HG03442 (cell line): ENCODE data around the gene FOXP3.

Experiments used
- ATAC-seq: cut with Tn5 transposase; IDR thresholded peaks from one replicate; pipeline ENCODE4 v1.9.1; 2021; ENCODE audit warnings: mild to moderate bottlenecking, moderate library complexity; ENCODE audit not compliant: unreplicated experiment

FOXP3 gene

GRCh38 chrX:49221868-49222267 is 42.6 kb downstream of the FOXP3 start:
- no peak for ATAC-seq

DNA sequence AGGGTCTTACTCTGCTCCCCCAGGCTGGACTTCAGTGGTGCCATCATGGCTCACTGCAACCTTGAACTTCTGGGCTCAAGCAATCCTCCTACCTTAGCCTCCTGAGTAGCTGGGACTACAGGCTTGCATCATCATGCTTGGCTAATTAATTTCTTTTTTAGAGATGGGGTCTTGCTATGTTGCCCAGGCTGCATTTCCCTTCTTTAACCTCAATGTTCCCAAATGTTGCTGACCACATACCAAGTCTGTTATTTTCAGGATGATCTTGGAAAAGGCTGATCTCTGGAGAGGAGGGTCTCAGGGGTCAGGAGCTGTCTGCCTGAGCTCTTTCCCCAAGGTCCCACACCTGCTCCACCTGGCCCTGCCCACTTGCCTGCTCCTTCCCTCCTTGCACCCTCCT is 44.4 kb downstream of the FOXP3 start:
- no peak for ATAC-seq

DNA sequence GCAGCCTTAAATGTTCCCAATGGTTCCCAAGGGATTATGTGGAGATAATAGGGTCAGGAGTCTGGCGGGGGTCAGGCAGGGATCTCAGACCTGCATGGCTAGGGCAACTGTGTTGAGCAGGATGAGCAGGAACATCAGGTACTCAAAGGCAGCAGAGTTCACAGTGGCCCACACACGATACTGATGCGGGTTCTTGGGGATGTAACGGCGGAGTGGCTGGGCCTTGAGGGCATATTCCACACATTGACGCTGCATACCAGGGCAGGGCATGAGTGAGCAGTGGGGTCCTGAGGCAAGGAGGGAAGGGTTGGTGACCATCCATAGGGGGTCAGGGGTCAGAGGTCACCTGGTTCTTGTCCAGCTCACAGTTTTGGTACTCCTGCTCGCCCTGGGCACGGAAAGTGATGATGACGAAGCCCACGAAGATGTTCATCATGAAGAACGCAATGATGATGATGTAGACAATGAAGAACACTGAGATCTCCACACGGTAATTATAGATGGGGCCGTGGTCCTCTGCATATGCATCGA is 49.4 kb downstream of the FOXP3 start:
- no peak for ATAC-seq

DNA sequence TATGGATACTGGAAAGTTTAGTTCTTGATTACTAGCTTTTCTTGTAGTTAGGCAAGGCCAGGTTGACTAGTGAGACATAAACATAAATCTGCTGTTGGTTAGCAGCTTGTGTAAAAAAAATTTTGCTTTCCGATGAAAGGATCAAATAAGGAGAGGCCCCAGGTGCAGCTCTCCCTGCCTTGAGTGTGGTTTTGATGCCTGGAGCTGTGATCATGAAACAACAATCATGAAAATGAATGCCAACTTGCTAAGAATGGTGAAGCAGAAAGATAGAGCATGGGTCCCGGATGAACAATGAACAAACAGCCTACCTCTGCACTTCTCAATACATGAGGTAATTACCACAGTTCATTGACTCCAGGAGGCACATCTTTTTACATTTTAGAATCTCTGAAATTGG is 50.1 kb downstream of the FOXP3 start:
- no peak for ATAC-seq

DNA sequence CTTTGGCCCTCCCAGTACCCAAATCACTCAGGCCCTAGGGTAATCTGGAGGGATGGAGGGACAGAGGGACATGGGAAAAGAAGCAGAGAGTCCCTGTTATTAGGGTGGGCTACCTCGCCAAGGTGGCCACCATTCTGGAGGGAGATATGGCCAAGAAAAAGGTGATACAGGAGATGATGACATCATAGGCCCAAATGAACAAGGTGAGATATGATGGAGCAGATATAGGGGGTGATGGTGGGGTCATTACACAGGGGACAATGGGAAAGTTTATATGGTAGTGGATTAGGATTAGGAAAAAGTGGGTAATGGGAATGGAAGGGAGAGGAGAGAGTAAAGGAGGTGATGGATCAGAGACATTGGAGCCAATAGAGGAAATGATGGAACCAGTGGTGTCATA is 51.6 kb downstream of the FOXP3 start:
- ATAC-seq: no peak

DNA sequence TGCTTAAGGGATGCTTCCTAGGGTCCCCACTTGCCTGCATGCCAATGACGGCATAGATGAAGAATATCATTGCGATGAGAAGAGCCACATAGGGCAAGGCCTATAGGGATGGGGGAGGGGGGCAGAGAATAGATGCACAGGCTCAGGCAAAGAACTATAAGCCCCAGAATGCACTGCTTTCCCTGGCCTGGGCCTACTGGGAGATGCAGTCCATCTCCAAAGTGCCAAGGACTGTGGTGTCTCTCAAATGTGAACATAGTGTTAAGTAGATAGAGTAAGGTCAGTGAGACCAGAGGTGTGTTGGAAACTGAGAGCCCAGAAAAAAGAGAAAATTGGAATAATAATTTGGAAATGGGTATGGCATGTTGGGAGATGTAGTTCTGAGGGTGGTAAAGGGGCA is 52.3 kb downstream of the FOXP3 start:
- no peak for ATAC-seq

GRCh38 chrX:49211074-49211473 is 53.4 kb downstream of the FOXP3 start:
- no peak for ATAC-seq

GRCh38 chrX:49210406-49210805 is 54.1 kb downstream of the FOXP3 start:
- no peak for ATAC-seq

DNA sequence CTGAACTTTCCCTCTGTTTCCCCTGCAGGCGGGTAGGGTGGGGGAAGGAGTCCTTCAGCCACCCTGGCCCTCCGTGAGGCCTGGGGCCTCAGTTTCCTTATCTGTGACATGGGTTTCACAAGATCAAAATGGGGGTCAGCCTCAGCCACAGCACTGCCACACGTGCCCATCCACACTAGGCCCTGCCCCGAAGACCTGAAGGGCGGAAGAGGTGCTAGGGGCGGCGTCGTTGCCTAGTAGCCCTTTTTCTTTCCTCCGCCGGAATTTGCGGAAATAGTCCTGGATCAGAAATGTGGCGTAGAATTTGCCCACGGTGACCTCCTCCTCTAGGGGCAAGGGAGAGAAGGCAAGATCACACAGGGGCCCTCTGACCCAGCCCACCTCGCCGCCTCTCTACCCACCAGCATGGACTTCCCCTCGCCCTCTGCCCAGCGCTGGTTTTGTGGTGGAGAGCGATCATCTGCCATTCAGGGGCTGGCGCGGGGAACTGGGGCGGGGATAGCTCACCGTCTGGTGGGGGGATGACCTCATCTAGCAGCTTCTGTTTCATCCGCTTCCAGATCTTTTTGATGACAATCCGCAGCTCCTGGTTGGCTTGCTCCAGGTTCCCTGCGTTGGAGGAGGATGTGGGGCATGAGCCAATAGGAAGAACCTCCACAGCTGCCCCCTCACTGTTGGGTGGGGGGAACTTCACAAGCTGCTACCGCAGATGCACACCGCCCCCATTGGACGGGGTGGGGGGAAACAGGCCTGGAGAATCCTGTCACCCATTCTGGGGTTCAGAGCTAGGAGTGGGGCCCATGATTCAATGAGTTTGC is 54.9 kb downstream of the FOXP3 start:
- no peak for ATAC-seq

- no peak for ATAC-seq
Observed at GRCh38 chrX:49208399-49208798, 56.1 kb downstream of the FOXP3 start.

DNA sequence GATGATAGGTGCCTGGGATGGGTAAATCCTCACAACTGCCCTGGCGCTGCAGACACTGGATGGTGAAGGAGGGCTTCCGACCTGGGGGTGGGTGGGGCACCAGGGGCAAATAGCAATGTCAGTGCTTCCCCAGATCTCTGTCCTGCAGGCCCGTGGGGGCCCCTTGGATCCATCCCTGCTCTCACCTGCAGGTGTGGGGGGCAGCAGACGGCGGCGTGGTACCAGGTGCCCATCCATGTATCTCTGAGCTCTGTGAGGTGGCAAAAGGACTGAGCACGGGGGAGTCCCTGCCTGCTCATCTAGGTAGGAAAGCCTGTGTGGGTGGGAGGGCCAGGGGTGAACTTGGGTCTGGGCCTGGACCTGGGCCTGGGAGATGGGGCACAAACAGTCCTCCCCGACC is 58.0 kb downstream of the FOXP3 start:
- no peak for ATAC-seq

DNA sequence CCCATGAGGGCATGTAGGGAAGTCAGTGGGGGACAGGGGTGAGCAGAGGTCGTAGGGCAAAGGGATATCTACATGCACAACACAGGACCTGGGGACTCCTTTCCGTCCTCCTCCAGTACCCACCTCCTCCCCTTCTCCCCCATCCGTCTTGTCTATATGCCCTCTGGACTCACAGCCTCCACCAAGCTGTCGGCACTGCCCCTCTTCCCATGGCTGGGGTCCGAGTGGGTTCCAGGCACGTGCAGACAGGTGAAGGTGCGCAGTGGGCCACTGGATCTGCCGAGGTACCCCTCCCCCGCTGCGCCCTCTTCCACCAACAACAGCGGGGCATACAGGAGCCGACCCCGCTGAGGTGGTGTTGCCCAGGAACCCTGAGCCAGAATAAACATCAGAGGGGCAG is 59.1 kb downstream of the FOXP3 start:
- ATAC-seq: no peak

DNA sequence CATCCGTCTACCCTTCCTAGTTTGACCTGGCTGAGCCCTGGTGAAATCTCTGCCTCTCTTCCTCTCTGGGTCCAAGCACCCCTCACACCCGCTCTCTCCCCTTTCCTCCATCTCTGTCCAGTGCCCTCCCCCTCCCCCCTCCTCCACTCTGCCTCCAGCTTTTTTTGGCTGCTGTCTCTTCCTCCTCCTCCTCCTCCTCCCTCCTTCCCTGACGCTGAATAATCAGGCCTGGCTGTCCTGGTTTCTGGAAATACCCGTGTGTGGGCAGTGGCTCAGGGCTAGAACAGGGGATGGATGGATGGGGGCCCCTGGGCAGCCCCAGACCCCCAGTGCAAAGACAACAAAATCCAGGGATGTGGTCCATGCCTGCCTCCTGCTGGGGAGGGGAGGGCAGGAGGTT is 59.8 kb downstream of the FOXP3 start:
- ATAC-seq: no peak

DNA sequence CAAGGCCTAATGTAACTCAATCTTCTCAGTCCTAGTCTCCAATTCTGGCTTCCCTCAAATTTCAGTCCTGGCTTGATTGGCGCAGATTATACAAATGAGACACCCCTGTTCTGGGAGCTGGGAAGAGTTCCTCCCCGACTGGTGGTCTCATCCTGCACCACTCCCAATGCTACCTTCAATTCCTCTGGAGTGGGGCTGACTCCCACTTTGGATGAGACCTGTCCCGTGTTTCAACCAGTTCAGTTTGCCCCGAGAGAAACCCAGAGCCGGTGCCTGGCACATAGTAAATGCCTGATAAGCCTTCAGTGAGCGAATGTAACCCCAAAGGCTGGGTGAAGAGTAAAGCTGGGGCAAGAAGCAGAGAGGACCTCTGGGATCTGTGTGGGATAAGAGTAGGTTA is 60.5 kb downstream of the FOXP3 start:
- no peak for ATAC-seq

DNA sequence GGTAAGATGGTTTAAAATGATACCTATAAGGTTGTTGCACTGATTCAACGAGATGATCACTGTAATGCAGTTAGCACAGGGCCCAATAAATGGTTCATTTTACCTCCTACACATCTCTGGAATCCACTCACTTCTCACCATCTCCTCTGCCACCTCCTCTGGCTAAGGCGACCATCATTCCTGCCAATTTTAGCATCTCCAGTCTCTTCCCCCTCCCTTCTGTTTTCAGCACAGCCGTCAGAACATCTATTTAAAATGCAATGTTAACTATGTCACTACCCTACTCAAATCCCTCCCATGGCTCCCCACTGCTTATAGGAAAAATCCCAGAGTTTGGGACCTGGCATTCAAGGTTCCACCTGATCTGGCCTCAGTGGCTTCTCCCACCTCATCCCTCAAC is 61.0 kb downstream of the FOXP3 start:
- no peak for ATAC-seq

GRCh38 chrX:49202022-49202421 is 62.5 kb downstream of the FOXP3 start:
- no peak for ATAC-seq
